ACHN (cell line): ENCODE measurements around the gene KCNQ5.

ENCODE experiments used
- DNase-seq: peaks from one replicate; pipeline ENCODE4 v3.0.0-alpha.2; 2015
- in situ Hi-C: cut with HindIII; loops from 2 replicates; pipeline ENCODE4 v1.10.0; 2017; ENCODE audit warnings: low sequenced_read_pairs, low pct_ligation_motif_present, low pct_unique_long_range_greater_than_20kb

KCNQ5 gene

DNA sequence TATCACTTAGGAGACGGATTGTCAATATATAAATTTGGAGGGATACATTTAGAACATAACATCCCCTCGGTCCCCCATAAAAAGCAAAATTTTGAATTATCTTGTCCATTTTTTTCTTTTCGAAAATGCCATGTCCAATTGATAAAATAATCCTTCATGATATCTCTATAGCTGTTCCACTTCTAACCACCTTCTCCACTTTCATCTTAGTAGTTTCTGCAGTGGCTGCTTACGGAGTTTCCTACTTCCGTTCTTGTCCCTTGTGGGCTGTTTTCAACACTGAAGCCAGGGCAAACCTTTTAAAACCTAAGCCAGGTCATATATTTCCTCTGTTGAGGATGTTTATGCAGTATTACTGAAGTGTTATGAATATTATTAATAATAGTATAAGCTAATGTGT is 37.9 kb downstream of the KCNQ5 start:
- in situ Hi-C loops = no loop called here
- DNase-seq = no peak

DNA sequence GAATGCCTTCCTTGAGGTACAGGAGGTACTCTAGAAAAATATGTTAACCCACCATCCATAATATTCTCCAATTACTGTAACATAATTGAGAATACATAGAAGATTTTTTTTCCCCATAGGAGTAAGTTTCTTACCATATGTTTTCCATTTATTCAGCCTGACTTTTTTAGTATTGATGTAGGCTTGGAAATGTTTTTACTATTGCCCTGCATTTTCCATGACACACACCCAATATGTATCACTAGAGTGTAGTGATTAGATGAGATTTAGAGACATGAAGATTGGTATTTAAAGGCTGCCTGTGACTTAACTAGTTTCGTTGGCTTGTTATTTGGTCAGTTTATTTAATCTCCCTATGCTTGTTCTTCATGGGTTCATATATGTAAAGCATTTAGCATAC is 39.5 kb downstream of the KCNQ5 start:
- in situ Hi-C loops = no loop called here
- no peak for DNase-seq

DNA sequence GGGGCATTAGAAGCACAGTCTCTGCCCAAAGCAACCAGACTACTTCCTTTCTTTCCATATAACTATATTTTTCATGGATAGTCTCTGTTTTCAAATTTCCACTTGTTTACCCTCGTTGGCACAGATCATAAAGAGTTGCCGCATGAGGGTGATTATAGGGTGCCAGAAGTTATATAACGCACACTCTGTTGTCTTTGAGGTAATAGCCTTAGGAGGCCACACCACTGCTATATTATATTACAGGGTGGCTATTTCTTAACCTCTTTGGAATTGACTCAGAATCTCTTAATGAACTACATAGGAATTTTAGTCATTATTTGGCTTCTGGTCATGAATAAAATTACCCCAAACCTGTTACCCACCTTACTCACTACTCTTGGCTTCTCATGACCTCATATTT is 43.7 kb downstream of the KCNQ5 start:
- in situ Hi-C loops = no loop called here
- DNase-seq = no peak

DNA sequence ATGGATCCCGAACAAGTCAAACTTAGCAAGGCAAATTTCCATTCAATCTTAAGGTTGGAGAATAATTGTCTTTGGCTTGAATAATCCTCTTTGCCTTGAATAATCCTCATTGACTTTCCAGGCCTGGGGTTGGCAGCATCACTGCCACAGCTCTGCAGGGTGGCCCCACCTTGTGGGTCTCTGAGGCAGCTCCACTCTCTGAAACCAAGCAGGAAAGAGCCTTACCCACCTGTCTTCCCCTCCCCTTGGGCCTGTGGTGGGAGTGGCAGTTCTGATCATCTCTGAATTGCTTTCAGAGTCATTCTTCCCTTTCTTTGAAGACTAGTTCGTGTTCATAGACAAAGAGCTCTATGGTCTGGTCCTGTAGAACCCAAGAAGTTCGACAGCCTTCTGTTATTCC is 47.5 kb downstream of the KCNQ5 start:
- DNase-seq = no peak
- in situ Hi-C loops = no loop called here

DNA sequence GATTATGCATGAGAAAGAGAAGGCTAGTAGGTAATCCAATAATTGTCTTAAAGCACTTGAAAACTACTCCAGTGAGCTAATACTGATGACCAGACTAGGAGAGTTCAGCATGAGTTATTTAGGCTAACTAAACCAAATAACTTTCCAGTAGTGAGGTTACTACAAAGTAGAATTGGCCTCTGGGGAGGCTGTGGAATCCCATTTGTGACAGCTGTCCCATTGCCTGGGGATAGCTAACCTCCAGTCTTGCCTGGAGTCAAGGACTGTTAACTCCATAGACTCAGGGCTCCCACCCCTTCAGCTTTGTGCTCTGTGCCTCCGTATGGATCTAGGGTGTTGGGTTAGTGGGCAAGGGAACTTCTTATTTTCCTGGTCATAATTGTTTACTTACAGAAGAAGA is 51.0 kb downstream of the KCNQ5 start:
- in situ Hi-C loops = no loop called here
- DNase-seq = no peak

DNA sequence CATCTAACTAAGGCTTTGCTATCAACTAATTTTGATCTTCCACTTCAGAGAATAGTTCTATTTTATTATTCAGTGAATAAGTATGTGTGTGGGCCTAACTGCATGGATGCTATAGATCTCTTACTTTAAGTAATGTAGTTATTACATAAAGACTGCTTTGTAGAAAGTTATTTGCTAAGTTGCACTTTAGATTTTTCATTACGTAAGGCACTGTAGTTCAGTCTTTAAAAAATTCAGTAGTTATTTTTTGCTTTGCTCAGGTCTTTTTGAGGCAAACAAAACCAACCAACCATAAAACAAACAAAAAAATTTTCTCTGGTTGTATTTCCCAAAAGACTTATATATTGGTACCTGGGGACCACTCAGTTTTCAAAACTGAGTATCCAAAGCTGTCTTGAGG is 53.0 kb downstream of the KCNQ5 start:
- in situ Hi-C loops = no loop called here
- no peak for DNase-seq

DNA sequence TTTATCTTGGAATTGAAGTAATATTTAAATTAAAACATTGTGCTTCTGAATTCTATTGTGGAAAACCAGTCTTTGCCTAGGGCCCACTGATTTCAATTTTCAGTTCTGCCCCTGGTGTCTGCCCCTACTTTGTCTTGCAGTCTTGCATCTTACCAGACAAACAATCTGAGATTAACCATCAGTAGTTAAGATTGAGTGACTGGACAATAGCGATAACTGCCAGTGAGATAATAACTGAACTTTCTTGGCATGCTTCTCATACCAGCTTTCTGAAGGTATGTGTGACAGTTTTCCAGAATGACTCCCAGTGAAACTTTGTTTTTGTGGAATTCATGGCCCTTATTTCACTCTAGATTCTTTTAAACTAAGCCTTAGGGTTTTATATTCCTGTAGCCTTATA is 53.5 kb downstream of the KCNQ5 start:
- in situ Hi-C loops = no loop called here
- peak; percentile 2 for DNase-seq

DNA sequence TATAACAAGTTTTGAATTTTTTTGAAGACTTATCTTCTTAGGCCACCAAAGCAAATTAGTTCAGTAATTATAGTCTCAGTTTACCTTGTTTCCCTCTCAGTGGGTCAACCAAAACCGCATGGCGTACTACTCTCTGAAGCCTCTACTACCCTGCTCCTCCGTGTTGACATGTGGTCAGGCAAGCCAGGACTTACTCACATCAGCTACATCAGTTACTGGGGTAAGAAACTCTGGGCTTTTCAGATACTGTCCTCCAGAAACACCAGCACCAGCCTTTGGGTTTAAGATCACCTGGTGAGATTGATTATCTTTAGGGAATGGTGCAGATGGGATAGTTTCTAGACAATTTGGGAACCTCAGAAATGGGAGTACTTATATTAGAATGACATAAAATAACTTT is 55.1 kb downstream of the KCNQ5 start:
- no peak for DNase-seq
- in situ Hi-C loops = no loop called here

DNA sequence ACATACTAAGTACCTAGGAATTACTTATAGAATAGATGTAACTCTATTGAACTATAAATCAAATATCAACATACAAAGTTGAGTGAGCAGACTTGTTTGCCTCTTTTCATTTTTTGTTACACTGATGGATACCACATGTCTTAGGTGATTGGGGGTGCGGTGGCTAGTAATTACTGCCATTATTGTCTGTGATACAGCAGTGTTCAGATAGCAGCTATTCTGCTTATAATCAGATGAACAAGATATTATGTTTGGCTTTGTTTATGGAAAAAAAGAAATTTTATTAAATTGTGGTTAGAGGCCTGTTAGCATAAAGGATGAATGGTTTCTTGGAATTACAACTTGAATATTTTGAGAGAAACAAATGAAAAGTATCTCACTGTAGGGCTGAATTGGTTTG is 55.9 kb downstream of the KCNQ5 start:
- in situ Hi-C loops = no loop called here
- no peak for DNase-seq

DNA sequence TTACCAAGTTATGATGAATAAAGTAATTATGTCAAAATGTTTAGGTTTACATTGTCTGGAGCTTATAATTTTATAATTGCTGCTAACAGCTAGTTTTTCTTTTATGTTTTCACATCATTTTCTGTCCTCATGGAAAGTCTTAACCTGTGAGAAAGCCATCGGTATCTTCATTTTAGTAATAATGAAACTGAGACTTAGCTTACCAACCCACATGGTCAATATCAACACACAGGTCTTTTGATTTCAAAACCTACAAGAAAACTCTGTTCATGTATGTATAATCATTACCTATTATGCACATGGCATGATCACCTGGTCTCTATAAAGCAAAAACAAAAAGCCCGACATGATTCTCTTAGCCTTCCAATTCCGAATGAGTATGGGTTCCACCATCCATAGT is 61.9 kb downstream of the KCNQ5 start:
- DNase-seq = no peak
- in situ Hi-C loops = no loop called here

DNA sequence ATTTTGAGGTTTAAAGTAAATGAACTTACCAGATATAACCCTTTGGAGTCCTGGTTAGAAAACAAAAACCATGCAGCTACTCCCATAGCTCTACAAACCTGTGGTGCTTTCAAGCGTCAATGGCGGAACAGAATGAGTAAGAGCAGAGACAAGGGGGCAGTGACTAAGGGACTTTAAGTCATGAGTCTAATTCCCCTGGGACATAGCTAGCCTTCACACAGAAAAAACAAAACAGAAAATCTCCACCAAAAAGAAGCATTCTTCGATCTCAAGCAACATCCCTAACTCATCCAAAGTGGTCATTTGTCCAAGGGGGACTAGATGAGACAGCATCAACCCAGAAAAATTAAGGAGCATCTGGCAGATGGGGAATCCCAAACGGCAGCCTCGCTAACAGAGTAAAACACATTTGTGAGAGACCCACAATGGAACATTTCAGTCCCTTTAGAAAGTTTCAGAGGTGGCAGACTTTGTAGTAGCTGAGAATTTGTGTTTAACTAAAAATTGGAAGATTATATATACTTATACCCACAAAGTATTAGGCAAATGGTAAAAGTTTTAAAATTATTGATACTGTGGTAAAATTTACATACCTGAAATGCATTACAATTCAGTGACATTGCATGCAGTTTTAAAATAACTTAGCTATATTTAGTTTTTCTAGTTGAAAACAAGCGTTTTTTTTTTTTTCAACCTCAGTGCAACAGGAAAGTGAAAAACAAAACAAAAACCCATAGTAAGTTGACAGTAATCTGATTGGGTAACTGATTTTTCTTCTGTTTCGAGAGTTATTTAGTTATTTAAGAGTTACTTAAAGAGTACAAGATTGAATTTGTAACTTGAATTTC is 67.5 kb downstream of the KCNQ5 start:
- no peak for DNase-seq
- in situ Hi-C loops = no loop called here

DNA sequence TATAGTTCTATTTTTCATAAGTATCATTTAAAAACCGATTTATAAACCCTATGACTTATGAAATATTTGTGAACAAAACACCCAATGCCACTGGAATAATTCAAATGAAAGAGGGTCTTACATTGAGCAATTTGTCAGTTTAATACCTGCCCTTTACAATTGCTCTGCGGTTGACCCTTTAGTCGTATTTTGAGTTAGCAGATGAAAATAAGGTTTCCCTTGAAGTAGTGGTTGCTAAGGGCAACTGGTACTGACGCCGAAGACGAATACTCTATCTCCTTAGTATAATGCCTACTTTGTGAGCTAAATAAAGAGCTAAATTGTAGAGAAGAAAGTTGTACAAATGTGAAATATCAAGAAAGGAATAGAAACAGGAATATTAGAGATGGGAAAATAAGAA is 69.4 kb downstream of the KCNQ5 start:
- in situ Hi-C loops = no loop called here
- no peak for DNase-seq

DNA sequence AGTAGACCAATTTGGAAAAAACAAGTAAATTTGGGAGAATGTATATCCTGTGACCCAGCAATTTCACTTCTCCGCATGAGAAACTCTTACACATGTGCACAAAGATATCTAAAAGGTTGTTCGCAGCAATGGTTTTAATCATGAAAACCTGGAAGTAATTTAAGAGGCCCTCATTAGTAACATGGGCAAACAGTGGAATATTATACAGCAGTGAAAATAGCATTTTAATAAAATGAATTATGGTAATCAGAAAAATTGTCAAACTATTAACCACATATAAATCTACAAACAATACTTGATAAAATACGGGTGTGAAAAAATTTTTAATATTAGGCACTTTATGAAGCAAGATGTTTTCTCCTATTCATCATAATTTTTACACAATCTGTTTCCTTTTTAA is 74.2 kb downstream of the KCNQ5 start:
- in situ Hi-C loops = no loop called here
- no peak for DNase-seq

DNA sequence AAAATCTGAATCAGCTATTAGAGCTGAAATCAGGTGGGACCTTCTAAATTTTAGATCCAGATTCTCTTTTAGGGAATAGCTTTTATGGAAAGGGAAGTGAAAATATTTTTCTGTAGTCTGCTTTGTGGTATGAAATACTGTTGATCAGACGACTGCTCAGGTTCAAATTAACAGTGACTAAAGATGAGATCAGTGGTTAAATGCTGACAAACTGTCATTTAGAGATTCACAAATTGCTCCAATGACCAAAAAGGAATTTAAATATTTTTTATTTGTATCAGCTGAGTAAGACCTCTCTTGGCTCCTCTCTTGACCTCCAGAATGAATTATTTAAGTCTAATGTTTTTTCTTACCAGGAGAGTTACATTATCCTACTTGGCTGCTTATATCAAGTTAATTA is 77.3 kb downstream of the KCNQ5 start:
- DNase-seq = no peak

DNA sequence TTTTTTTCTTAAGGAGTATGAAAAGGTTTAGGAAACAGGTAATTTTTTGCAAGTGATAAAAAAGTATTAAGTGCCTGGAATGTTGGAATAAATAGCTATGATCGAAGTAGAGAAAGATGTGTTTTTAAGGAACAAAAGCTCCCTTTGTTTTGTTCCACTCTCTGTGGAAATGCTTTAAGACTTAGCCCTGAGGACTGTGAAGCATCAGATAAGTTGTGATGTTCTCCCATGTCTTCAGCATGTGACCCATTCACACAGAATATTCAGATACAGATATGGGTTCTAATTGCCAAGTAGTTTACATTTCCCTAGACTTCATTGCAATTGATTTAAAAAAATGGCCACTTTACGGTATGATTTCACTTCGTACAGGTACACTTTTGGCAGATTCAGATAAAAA is 80.6 kb downstream of the KCNQ5 start:
- no peak for DNase-seq
- in situ Hi-C loops = no loop called here

More for the DNA sequence above, 77.3 kb downstream of the KCNQ5 start:
- in situ Hi-C loops = no loop called here

DNA sequence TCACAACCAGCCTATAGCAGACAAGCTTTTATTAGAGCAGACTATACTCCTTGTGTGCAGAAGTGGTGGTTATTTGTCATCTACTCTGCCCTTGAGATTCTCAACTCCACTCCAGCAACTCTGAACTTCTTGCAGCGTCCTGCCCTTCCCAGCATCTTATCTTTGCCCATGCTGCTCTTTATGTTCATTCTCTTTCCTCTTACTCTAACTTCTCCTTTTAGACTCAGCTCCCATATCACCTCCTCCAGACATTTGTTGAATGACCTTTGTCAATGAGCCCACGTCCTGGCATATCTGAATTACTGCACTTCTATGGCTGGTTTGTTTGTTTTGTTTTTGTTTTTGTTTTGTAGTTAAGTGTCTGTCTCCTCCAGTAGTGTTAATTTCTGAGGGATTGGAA is 81.2 kb downstream of the KCNQ5 start:
- in situ Hi-C loops = no loop called here
- no peak for DNase-seq

DNA sequence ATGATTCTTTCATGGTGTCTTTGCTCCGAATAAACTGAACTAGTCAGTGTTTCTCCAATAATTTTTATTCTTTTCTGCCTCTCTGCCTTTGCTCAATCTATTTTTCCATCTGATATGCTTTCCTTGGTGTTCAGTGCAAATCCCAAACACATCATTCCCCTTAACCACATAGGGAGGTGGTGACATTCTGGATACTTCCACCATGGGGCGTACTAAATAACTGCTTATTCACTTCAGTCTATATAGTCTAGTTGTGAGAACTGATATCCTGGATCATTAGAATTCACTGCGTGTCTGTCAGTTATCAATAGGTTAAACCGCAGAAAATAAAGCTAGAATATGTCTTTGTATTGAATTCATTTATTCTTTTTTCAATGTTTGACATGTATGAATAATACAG is 83.1 kb downstream of the KCNQ5 start:
- in situ Hi-C loops = no loop called here
- DNase-seq = peak; percentile 26

DNA sequence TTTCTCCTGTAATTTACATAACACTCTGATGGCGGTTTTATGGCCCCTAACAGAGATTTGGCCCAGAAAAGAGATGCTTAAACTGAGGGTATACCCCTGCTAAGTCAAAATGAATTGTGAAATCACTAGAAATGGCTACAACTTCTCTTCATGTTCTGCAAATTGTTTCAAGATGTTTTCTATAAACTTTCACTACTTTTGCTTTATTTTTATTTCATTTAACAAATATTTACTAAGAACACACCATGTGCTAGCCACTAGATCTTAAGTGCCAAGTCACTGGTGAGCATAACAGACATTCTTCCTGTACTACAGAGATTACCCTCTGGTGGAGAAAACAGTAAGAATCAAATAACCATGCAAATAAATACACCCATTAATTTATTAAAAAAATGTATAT is 87.6 kb downstream of the KCNQ5 start:
- DNase-seq = no peak
- in situ Hi-C loops = no loop called here

DNA sequence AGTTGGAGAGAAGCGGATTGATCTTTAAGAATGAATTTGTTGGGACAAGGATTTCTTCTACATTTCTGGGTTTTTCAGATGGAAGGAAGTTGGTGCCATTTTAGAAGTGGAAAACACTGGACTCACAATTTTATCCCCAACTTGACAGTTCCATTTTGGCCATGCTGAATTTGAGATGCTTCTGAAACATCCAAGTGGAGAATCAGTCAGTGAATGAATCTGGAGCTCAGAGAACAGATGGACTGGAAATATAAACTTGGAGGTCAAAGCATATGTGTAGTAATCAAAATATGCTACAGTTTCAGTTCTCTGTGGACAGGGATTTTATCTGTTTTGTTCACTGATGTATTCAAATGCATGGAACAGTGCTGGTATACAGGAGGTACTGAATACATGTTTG is 89.9 kb downstream of the KCNQ5 start:
- in situ Hi-C loops = no loop called here
- no peak for DNase-seq

DNA sequence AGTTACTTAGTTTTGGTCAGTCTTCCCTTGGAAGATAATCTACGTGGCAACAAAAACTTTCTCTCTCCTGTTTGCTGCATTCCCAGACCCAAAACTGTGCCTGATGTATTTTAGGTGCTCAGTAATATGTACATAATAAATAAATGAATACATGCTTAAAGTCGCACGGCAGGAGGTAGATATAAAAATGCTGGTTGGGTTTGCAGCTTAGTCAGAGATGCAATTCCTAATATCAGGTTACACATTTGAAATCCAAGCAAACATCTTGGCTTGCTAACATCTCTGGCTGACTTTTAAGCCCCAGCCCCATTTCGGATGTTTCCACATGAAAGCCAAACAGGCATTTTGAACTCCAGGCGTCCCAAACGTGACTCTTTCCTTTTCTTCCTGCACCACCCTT is 91.0 kb downstream of the KCNQ5 start:
- in situ Hi-C loops = no loop called here
- DNase-seq = no peak

DNA sequence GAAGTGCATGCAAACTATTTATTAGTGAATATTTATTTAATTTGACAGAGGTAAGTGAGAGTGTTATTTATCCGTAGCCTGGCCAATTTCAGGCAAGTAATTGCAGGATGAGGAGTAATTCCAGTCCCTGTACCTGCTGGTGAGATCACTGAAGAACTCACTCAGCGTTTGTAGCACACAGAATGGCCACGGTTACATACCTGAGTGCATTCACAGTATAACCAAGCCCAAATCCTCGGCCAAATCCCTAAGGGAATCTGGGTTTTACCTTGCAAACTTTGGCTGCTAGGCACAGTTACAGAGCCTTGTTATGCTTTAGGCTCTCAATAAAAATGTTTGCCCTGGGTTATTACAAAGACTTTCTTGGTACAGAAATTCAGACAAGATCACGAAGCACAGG is 93.3 kb downstream of the KCNQ5 start:
- DNase-seq = no peak
- in situ Hi-C loops = no loop called here
